Urinary bladder (tissue), 4 donors: ENCODE measurements around the gene ULBP3. TPM values are rescaled to one million over a fixed set of nuclear protein-coding genes. Genes with fewer than 3 reads are reported as not detected.
"Not testable (repeated sequence)": the region's sequence is repeated elsewhere in the genome, so short reads cannot be mapped to it uniquely, and the experiment has no call there.

Experiments
- DNase-seq: peaks from one replicate; pipeline ENCODE4 v3.0.0-alpha.2; 2015; ENCODE audit errors: extremely low spot score
- H3K27ac ChIP-seq: one replicate; pipeline ENCODE4 v1.5.1; 2013; ENCODE audit warnings: low read depth, mild to moderate bottlenecking, moderate library complexity
- H3K36me3 ChIP-seq: one replicate; pipeline ENCODE4 v1.6.1; 2013; ENCODE audit warnings: mild to moderate bottlenecking, moderate library complexity; ENCODE audit not compliant: insufficient read depth
- H3K4me1 ChIP-seq: one replicate; pipeline ENCODE4 v1.6.1; 2013; ENCODE audit warnings: mild to moderate bottlenecking, moderate library complexity; ENCODE audit not compliant: insufficient read depth
- H3K4me3 ChIP-seq: one replicate; pipeline ENCODE4 v1.5.1; 2013; ENCODE audit warnings: low read depth, low read length
- WGBS: extraction: QIAGEN DNeasy Blood & Tissue Kit; methylation state at CpG from one replicate; pipeline ENCODE4 v1.1.7; 2013; 5-methylcytosine and 5-hydroxymethylcytosine counted together
- polyA plus RNA-seq: library from polyadenylated mRNA; stranded (reverse); fragments of 200-250 nt; gene quantifications from one replicate; pipeline ENCODE4 v1.2.3, GENCODE V29; 2013
- total RNA-seq: library from RNA; depleted of rRNA; stranded (reverse); fragments of >200 nt; gene quantifications from one replicate; pipeline ENCODE4 v1.2.3, GENCODE V29; 2014
- donor health status: healthy with polysubstance abuse.
- donor health status: healthy.

Gene ULBP3
- total and polyA plus RNA-seq, 2 donors, result 1.1 to 3.4 TPM

- DNase-seq, result no peak
- Histone ChIP-seq H3K4me1 (no peaks in the 10 kb centered on the region), H3K4me3 (no peak overlapping the region), H3K36me3 (no peaks in the 10 kb centered on the region), H3K27ac (no peak overlapping the region)
- 82% methylated on average over 12 of the region's 12 CpGs for WGBS
Measured at GRCh38 chr6:150088481-150089154, 19.7 kb upstream of the ULBP3 start.

- no peak overlapping the region for H3K4me3 ChIP-seq
- DNase-seq, result no peak
- H3K27ac ChIP-seq, result no peak overlapping the region
- no peaks in the 10 kb centered on the region for H3K4me1 ChIP-seq
- H3K36me3 ChIP-seq, result no peaks in the 10 kb centered on the region
- 93% methylated on average over 1 of the region's 1 CpG for WGBS
Measured at GRCh38 chr6:150087336-150087735, 18.4 kb upstream of the ULBP3 start.

GRCh38 chr6:150086026-150086425, 17.1 kb upstream of the ULBP3 start:
- no peak overlapping the region for H3K27ac ChIP-seq
- WGBS, result 89% methylated on average over 7 of the region's 7 CpGs

GRCh38 chr6:150084426-150084825, 15.5 kb upstream of the ULBP3 start:
- WGBS, result 53% methylated on average over 7 of the region's 7 CpGs
- Histone ChIP-seq H3K4me3 (no peak overlapping the region), H3K4me1 (no peaks in the 10 kb centered on the region), H3K27ac (no peak overlapping the region), H3K36me3 (no peaks in the 10 kb centered on the region)
- no peak for DNase-seq

More at GRCh38 chr6:150086026-150086425, 17.1 kb upstream of the ULBP3 start:
- H3K36me3 ChIP-seq, result no peaks in the 10 kb centered on the region
- DNase-seq, result no peak
- no peak overlapping the region for H3K4me3 ChIP-seq
- no peaks in the 10 kb centered on the region for H3K4me1 ChIP-seq

- no peaks in the 10 kb centered on the region for H3K36me3 ChIP-seq
- H3K27ac ChIP-seq, result no peak overlapping the region
- 92% methylated on average over 3 of the region's 3 CpGs for WGBS
- no peaks in the 10 kb centered on the region for H3K4me1 ChIP-seq
- H3K4me3 ChIP-seq, result no peak overlapping the region
- no peak for DNase-seq
Measured at GRCh38 chr6:150083839-150084238, 14.9 kb upstream of the ULBP3 start.

GRCh38 chr6:150081702-150082101, 12.8 kb upstream of the ULBP3 start:
- H3K36me3 ChIP-seq, result no peaks in the 10 kb centered on the region
- H3K27ac ChIP-seq, result no peak overlapping the region
- 80% methylated on average over 4 of the region's 4 CpGs for WGBS
- H3K4me1 ChIP-seq, result no peaks in the 10 kb centered on the region
- H3K4me3 ChIP-seq, result no peak overlapping the region
- no peak for DNase-seq

- DNase-seq, result no peak
- H3K4me3 ChIP-seq, result no peak overlapping the region
- no peak overlapping the region for H3K27ac ChIP-seq
- 79% methylated on average over 4 of the region's 4 CpGs for WGBS
- no peaks in the 10 kb centered on the region for H3K36me3 ChIP-seq
- H3K4me1 ChIP-seq, result no peaks in the 10 kb centered on the region
Measured at GRCh38 chr6:150079604-150080003, 10.7 kb upstream of the ULBP3 start.

GRCh38 chr6:150078788-150079187, 9.9 kb upstream of the ULBP3 start:
- H3K4me3 ChIP-seq, result no peak overlapping the region
- H3K4me1 ChIP-seq, result no peaks in the 10 kb centered on the region
- H3K27ac ChIP-seq, result no peak overlapping the region
- 41% methylated on average over 2 of the region's 2 CpGs for WGBS
- no peaks in the 10 kb centered on the region for H3K36me3 ChIP-seq
- no peak for DNase-seq

- Histone ChIP-seq H3K4me3 (no peak overlapping the region), H3K4me1 (no peaks in the 10 kb centered on the region), H3K27ac (no peak overlapping the region), H3K36me3 (no peaks in the 10 kb centered on the region)
- 71% methylated on average over 8 of the region's 8 CpGs for WGBS
- DNase-seq, result no peak
Measured at GRCh38 chr6:150076196-150076893, 7.4 kb upstream of the ULBP3 start.

GRCh38 chr6:150075034-150075421, 6.1 kb upstream of the ULBP3 start:
- H3K27ac ChIP-seq, result no peak overlapping the region
- no peaks in the 10 kb centered on the region for H3K4me1 ChIP-seq
- WGBS, result 43% methylated on average over 2 of the region's 2 CpGs
- H3K4me3 ChIP-seq, result no peak overlapping the region
- H3K36me3 ChIP-seq, result no peaks in the 10 kb centered on the region
- DNase-seq, result no peak

GRCh38 chr6:150074396-150075033, 5.6 kb upstream of the ULBP3 start:
- H3K36me3 ChIP-seq, H3K27ac ChIP-seq, H3K4me1 ChIP-seq, DNase-seq, H3K4me3 ChIP-seq: not testable (repeated sequence)
- WGBS, result 84% methylated on average over 4 of the region's 4 CpGs

GRCh38 chr6:150072201-150072600, 3.3 kb upstream of the ULBP3 start:
- DNase-seq, result no peak
- Histone ChIP-seq H3K36me3 (no peaks in the 10 kb centered on the region), H3K4me3 (no peak overlapping the region), H3K27ac (no peak overlapping the region), H3K4me1 (peaks cover 2% of the 10 kb centered on the region)
- WGBS, result 73% methylated on average over 8 of the region's 8 CpGs

GRCh38 chr6:150070236-150070818, 1.4 kb upstream of the ULBP3 start:
- no peak for DNase-seq
- H3K27ac ChIP-seq, result no peak overlapping the region
- H3K4me1 ChIP-seq, result peaks cover 2% of the 10 kb centered on the region
- no peaks in the 10 kb centered on the region for H3K36me3 ChIP-seq
- H3K4me3 ChIP-seq, result no peak overlapping the region
- 85% methylated on average over 3 of the region's 3 CpGs for WGBS

- no peak for DNase-seq
- H3K27ac ChIP-seq, result no peak overlapping the region
- no peaks in the 10 kb centered on the region for H3K36me3 ChIP-seq
- 84% methylated on average over 11 of the region's 11 CpGs for WGBS
- H3K4me3 ChIP-seq, result no peak overlapping the region
- peaks cover 2% of the 10 kb centered on the region for H3K4me1 ChIP-seq
Measured at GRCh38 chr6:150069706-150070105, 785 bp upstream of the ULBP3 start.
